ENCODE results near the gene DACH1.

Gene DACH1

GRCh38 chr13:71618159-71618558 lies 248.8 kb downstream of the DACH1 start:
- DNase-seq = peak; percentile 60

GRCh38 chr13:71617265-71617664 lies 249.7 kb downstream of the DACH1 start:
- DNase-seq = no peak

- DNase-seq = peak; percentile 90
Observed at GRCh38 chr13:71613066-71613745, 253.8 kb downstream of the DACH1 start.

- no peak for DNase-seq
Observed at GRCh38 chr13:71611292-71611691, 255.7 kb downstream of the DACH1 start.

GRCh38 chr13:71610876-71611275 lies 256.1 kb downstream of the DACH1 start:
- peak; percentile 57 for DNase-seq

GRCh38 chr13:71609271-71609670 lies 257.7 kb downstream of the DACH1 start:
- no peak for DNase-seq

GRCh38 chr13:71607575-71607974 lies 259.4 kb downstream of the DACH1 start:
- peak; percentile 14 for DNase-seq

GRCh38 chr13:71606818-71607217 lies 260.2 kb downstream of the DACH1 start:
- no peak for DNase-seq

GRCh38 chr13:71605744-71606143 lies 261.3 kb downstream of the DACH1 start:
- no peak for DNase-seq

GRCh38 chr13:71603255-71603654 lies 263.7 kb downstream of the DACH1 start:
- no peak for DNase-seq

GRCh38 chr13:71602344-71602743 lies 264.7 kb downstream of the DACH1 start:
- no peak for DNase-seq

- no peak for DNase-seq
Observed at GRCh38 chr13:71597150-71597549, 269.9 kb downstream of the DACH1 start.

- no peak for DNase-seq
Observed at GRCh38 chr13:71596116-71596515, 270.9 kb downstream of the DACH1 start.

- no peak for DNase-seq
Observed at GRCh38 chr13:71593566-71593965, 273.4 kb downstream of the DACH1 start.

- DNase-seq = no peak
Observed at GRCh38 chr13:71591374-71591773, 275.6 kb downstream of the DACH1 start.

GRCh38 chr13:71590654-71591148 lies 276.3 kb downstream of the DACH1 start:
- DNase-seq = no peak

GRCh38 chr13:71589032-71589431 lies 278.0 kb downstream of the DACH1 start:
- no peak for DNase-seq

GRCh38 chr13:71587817-71588216 lies 279.2 kb downstream of the DACH1 start:
- no peak for DNase-seq

GRCh38 chr13:71587193-71587592 lies 279.8 kb downstream of the DACH1 start:
- no peak for DNase-seq

GRCh38 chr13:71583581-71583980 lies 283.4 kb downstream of the DACH1 start:
- no peak for DNase-seq

- DNase-seq = no peak
Observed at GRCh38 chr13:71580614-71581013, 286.4 kb downstream of the DACH1 start.

- no peak for DNase-seq
Observed at GRCh38 chr13:71578048-71578447, 289.0 kb downstream of the DACH1 start.

- DNase-seq = no peak
Observed at GRCh38 chr13:71577127-71577526, 289.9 kb downstream of the DACH1 start.

- DNase-seq = no peak
Observed at GRCh38 chr13:71576571-71576970, 290.4 kb downstream of the DACH1 start.

GRCh38 chr13:71546881-71547280 lies 320.1 kb downstream of the DACH1 start:
- DNase-seq = no peak
